Pons (tissue), 1 donor: Measurements from ENCODE around the gene DNM1.

Experiments used
- DNase-seq: peaks from one replicate; pipeline ENCODE4 v3.0.0-alpha.2; 2016; ENCODE audit warnings: low spot score

Gene DNM1

GRCh38 chr9:128205296-128205944 is 2.2 kb downstream of the DNM1 start:
- DNase-seq: no peak

- no peak for DNase-seq
Observed at GRCh38 chr9:128206484-128206883, 3.3 kb downstream of the DNM1 start.

- no peak for DNase-seq
Observed at GRCh38 chr9:128206916-128207910, 4.0 kb downstream of the DNM1 start.

GRCh38 chr9:128208386-128208785 is 5.2 kb downstream of the DNM1 start:
- no peak for DNase-seq

GRCh38 chr9:128208946-128209669 is 5.9 kb downstream of the DNM1 start:
- DNase-seq: no peak

- DNase-seq: no peak
Observed at GRCh38 chr9:128211186-128211980, 8.2 kb downstream of the DNM1 start.

GRCh38 chr9:128211981-128212281 is 8.8 kb downstream of the DNM1 start:
- no peak for DNase-seq

GRCh38 chr9:128213746-128214497 is 10.7 kb downstream of the DNM1 start:
- no peak for DNase-seq

- no peak for DNase-seq
Observed at GRCh38 chr9:128214571-128215490, 11.7 kb downstream of the DNM1 start.

- no peak for DNase-seq
Observed at GRCh38 chr9:128215491-128216409, 12.6 kb downstream of the DNM1 start.

GRCh38 chr9:128216781-128217553 is 13.8 kb downstream of the DNM1 start:
- no peak for DNase-seq

- no peak for DNase-seq
Observed at GRCh38 chr9:128218172-128218517, 15.0 kb downstream of the DNM1 start.

GRCh38 chr9:128218518-128219389 is 15.6 kb downstream of the DNM1 start:
- DNase-seq: peak; percentile 87

- DNase-seq: no peak
Observed at GRCh38 chr9:128219831-128220230, 16.7 kb downstream of the DNM1 start.

- DNase-seq: no peak
Observed at GRCh38 chr9:128222026-128222425, 18.8 kb downstream of the DNM1 start.

GRCh38 chr9:128222880-128223670 is 19.9 kb downstream of the DNM1 start:
- DNase-seq: no peak
